Fibroblast of the aortic adventitia (primary cell): ENCODE data around the gene NPEPPS. TPM values are rescaled to one million over a fixed set of nuclear protein-coding genes. Genes with fewer than 3 reads are reported as not detected.
"Not testable (repeated sequence)": the region's sequence is repeated elsewhere in the genome, so short reads cannot be mapped to it uniquely, and the experiment has no call there.

Experiments
- DNase-seq: peaks from one replicate; pipeline ENCODE4 v3.0.0-alpha.2; 2010; ENCODE audit warnings: low read depth
- H3K4me3 ChIP-seq: 2 replicates; pipeline ENCODE4 v1.5.1; 2011; ENCODE audit warnings: low read depth, mild to moderate bottlenecking, control low read depth, low read length, moderate library complexity
- CTCF ChIP-seq: IDR thresholded peaks from 2 replicates; pipeline ENCODE4 v1.5.1; 2011; ENCODE audit warnings: mild to moderate bottlenecking, low read length, control low read depth, inconsistent platforms; ENCODE audit not compliant: insufficient read depth
- total RNA-seq: library from RNA; depleted of rRNA; stranded (reverse); fragments of >200 nt; gene quantifications from 2 replicates; pipeline ENCODE4 v1.2.3, GENCODE V29; 2012; ENCODE audit warnings: low replicate concordance

The NPEPPS gene
- total RNA-seq: 106 and 299 TPM in 2 replicates

- DNase-seq: peak; percentile 74
- peak within 1 kb of the TSS; percentile 72 for H3K4me3 ChIP-seq
These were observed at the start of gene NPEPPS for GRCh38 chr17:47530557-47531232. TSS of gene NPEPPS (plus strand) at chr17:47531108. CDS start at chr17:47531301, 193 bp downstream.

- DNase-seq: not testable (repeated sequence)
These were observed 39.1 kb upstream of the NPEPPS start for GRCh38 chr17:47491841-47492212.

GRCh38 chr17:47499074-47499473 lies 31.8 kb upstream of the NPEPPS start:
- not testable (repeated sequence) for H3K4me3 ChIP-seq, DNase-seq

More at GRCh38 chr17:47491841-47492212, 39.1 kb upstream of the NPEPPS start:
- H3K4me3 ChIP-seq: peak overlapping the region; percentile 67

- not testable (repeated sequence) for H3K4me3 ChIP-seq, DNase-seq
These were observed 31.4 kb upstream of the NPEPPS start for GRCh38 chr17:47499494-47499893.

GRCh38 chr17:47500620-47501019 lies 30.3 kb upstream of the NPEPPS start:
- not testable (repeated sequence) for H3K4me3 ChIP-seq
- TF ChIP-seq CTCF: peak; percentile 53
- peak; percentile 55 for DNase-seq

- DNase-seq: peak; percentile 64
- not testable (repeated sequence) for H3K4me3 ChIP-seq
These were observed 28.7 kb upstream of the NPEPPS start for GRCh38 chr17:47502122-47502731.

GRCh38 chr17:47502776-47503455 lies 28.0 kb upstream of the NPEPPS start:
- not testable (repeated sequence) for H3K4me3 ChIP-seq
- peak; percentile 66 for DNase-seq

GRCh38 chr17:47511701-47512146 lies 19.2 kb upstream of the NPEPPS start:
- peak; percentile 70 for DNase-seq
- not testable (repeated sequence) for H3K4me3 ChIP-seq

GRCh38 chr17:47513301-47513700 lies 17.6 kb upstream of the NPEPPS start:
- DNase-seq, H3K4me3 ChIP-seq: not testable (repeated sequence)

- peak; percentile 21 for DNase-seq
- H3K4me3 ChIP-seq: not testable (repeated sequence)
These were observed 12.0 kb upstream of the NPEPPS start for GRCh38 chr17:47518880-47519279.

GRCh38 chr17:47519365-47519764 lies 11.5 kb upstream of the NPEPPS start:
- not testable (repeated sequence) for H3K4me3 ChIP-seq, DNase-seq

GRCh38 chr17:47520279-47520678 lies 10.6 kb upstream of the NPEPPS start:
- DNase-seq, H3K4me3 ChIP-seq: not testable (repeated sequence)

- DNase-seq, H3K4me3 ChIP-seq: not testable (repeated sequence)
These were observed 9.5 kb upstream of the NPEPPS start for GRCh38 chr17:47521434-47521833.

- not testable (repeated sequence) for H3K4me3 ChIP-seq, DNase-seq
These were observed 8.6 kb upstream of the NPEPPS start for GRCh38 chr17:47522341-47522740.

GRCh38 chr17:47531233-47531820 lies 419 bp downstream of the NPEPPS start:
- peak overlapping the region; percentile 72 for H3K4me3 ChIP-seq
- DNase-seq: not testable (repeated sequence)

- H3K4me3 ChIP-seq: not testable (repeated sequence)
- DNase-seq: peak; percentile 66
These were observed 8.2 kb downstream of the NPEPPS start for GRCh38 chr17:47539085-47539484.

GRCh38 chr17:47541676-47542075 lies 10.8 kb downstream of the NPEPPS start:
- not testable (repeated sequence) for DNase-seq, H3K4me3 ChIP-seq

- DNase-seq, H3K4me3 ChIP-seq: not testable (repeated sequence)
These were observed 13.4 kb downstream of the NPEPPS start for GRCh38 chr17:47544327-47544726.
